Cardiac fibroblast (primary cell): ENCODE results near the gene CPLANE2.

Experiments
- DNase-seq, 2 donors: peaks; one replicate each; pipeline versions ENCODE4 v3.0.0 to v3.0.0-alpha.2; 2010; ENCODE audit warnings: low read depth in 2 of 2
- H3K4me3 ChIP-seq, 2 donors: replicated peaks in 1 of 2; 1 replicate in 1 of 2; 2 replicates in 1 of 2; pipeline ENCODE4 v1.5.1; 2011; ENCODE audit warnings: low read depth in 2 of 2, low read length in 2 of 2, mild to moderate bottlenecking in 2 of 2, moderate library complexity in 1 of 2
- CTCF ChIP-seq: IDR thresholded peaks from one replicate; pipeline ENCODE4 v1.5.1; 2011; ENCODE audit warnings: low read depth, mild to moderate bottlenecking, low read length, inconsistent platforms

The CPLANE2 gene

GRCh38 chr1:16237343-16237830 lies 404 bp upstream of the CPLANE2 start:
- peak in 1 of 2 donors; percentile 64 for DNase-seq
- peak overlapping the region; percentile 6 to 64 for H3K4me3 ChIP-seq
- no peak for TF ChIP-seq CTCF

GRCh38 chr1:16235944-16236510 lies 956 bp downstream of the CPLANE2 start:
- peak overlapping the region; percentile 64 to 68 for H3K4me3 ChIP-seq
- DNase-seq, result peak in 1 of 2 donors; percentile 22
- TF ChIP-seq CTCF, result peak; percentile 14

- no peak overlapping the region for H3K4me3 ChIP-seq
- TF ChIP-seq CTCF, result no peak
- DNase-seq, result no peak
These were observed 1.6 kb downstream of the CPLANE2 start for GRCh38 chr1:16235347-16235746.

- H3K4me3 ChIP-seq, result no peak overlapping the region
- no peak for DNase-seq
- TF ChIP-seq CTCF, result no peak
These were observed 3.6 kb downstream of the CPLANE2 start for GRCh38 chr1:16233431-16233830.

- DNase-seq, result no peak
- TF ChIP-seq CTCF, result no peak
- H3K4me3 ChIP-seq, result no peak overlapping the region
These were observed 4.7 kb downstream of the CPLANE2 start for GRCh38 chr1:16232316-16232710.

- no peak for TF ChIP-seq CTCF
- no peak overlapping the region for H3K4me3 ChIP-seq
- no peak for DNase-seq
These were observed 5.4 kb downstream of the CPLANE2 start for GRCh38 chr1:16231331-16232315.
